Measurements from ENCODE around the gene ADGRG6.

Gene ADGRG6

DNA sequence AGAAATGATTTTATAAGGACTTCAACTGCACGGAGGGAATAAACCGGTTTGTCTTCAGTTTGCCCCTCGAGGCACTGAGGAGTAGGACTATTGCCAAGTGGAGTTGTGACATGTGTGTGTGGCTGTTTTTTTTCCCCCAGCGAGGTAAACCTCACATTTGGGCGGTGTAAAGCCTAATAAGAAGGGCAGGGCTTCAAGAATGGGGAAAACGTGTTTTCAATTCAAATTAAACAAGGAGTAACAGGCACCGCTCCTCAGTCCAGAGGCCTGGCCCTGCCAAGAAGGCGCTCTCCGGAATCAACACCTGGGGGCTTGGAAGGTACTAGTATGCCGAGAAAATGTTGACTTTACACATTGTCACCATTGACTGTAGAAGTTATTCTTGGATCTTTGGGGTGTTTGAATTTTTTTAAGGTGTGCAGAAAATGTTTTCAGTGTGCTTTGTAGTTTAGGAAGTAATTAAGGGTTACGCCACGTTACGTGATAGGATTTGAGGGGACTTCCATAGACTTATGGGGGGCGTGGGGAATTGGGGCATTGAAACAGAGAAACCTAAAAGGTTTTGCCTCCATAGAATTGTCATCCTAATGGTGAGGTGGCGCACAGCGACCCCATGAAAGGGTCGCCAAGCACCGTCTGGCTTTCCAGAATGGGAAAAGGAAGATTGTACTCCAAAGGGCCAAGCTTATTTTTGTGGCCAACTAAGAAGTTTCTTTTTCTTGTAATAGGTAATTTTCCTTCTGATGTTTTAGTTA lies 791 bp downstream of the ADGRG6 start:
- Histone ChIP-seq H3K9me2 (replicated peaks; ENCODE audit: low read depth, low read length) (no peaks in the 10 kb centered on the region), H3K9ac (ENCODE audit: low read depth, low read length, poor library complexity, severe bottlenecking) (no peak overlapping the region), H3F3A (ENCODE audit: low read depth) (no peaks in the 10 kb centered on the region), H3K79me2 (ENCODE audit: insufficient read depth, low read length) (no peaks in the 10 kb centered on the region), H3K4me1 (ENCODE audit: insufficient read depth, low read length, poor library complexity, severe bottlenecking) (no peaks in the 10 kb centered on the region), H3K36me3 (ENCODE audit: insufficient read depth, low read length) (no peaks in the 10 kb centered on the region), H3K4me3 (ENCODE audit: low read length, poor library complexity, severe bottlenecking) (no peak overlapping the region), H4K20me1 (ENCODE audit: insufficient read depth, low read length, poor library complexity, severe bottlenecking) (no peaks in the 10 kb centered on the region), H3K9me3 (ENCODE audit: insufficient read depth, low read depth, low read length) (no peaks in the 10 kb centered on the region), H2AFZ (ENCODE audit: low read length) (no peak overlapping the region), H3K4me2 (ENCODE audit: low read depth, low read length, poor library complexity, severe bottlenecking) (no peak overlapping the region), H3K27me3 (ENCODE audit: insufficient read depth, low read length, poor library complexity, severe bottlenecking) (no peaks in the 10 kb centered on the region)
- TF ChIP-seq EZH2phosphoT487 (IDR thresholded peaks at IDR 0.05; ENCODE audit: borderline replicate concordance) (no peak), CTCF (conservative IDR thresholded peaks at IDR 0.05; ENCODE audit: low read length) (no peak)

GRCh38 chr6:142303176-142303533 lies 1.3 kb downstream of the ADGRG6 start:
- Histone ChIP-seq H3K9me2 (replicated peaks; ENCODE audit: low read depth, low read length) (no peaks in the 10 kb centered on the region), H3K79me2 (ENCODE audit: insufficient read depth, low read length) (no peaks in the 10 kb centered on the region), H3K9me3 (ENCODE audit: insufficient read depth, low read depth, low read length) (no peaks in the 10 kb centered on the region), H3K9ac (ENCODE audit: low read depth, low read length, poor library complexity, severe bottlenecking) (no peak overlapping the region), H3K4me2 (ENCODE audit: low read depth, low read length, poor library complexity, severe bottlenecking) (no peak overlapping the region), H2AFZ (ENCODE audit: low read length) (no peak overlapping the region), H3K36me3 (ENCODE audit: insufficient read depth, low read length) (no peaks in the 10 kb centered on the region), H3K4me3 (ENCODE audit: low read length, poor library complexity, severe bottlenecking) (no peak overlapping the region), H3F3A (ENCODE audit: low read depth) (no peaks in the 10 kb centered on the region), H3K4me1 (ENCODE audit: insufficient read depth, low read length, poor library complexity, severe bottlenecking) (no peaks in the 10 kb centered on the region), H3K27me3 (ENCODE audit: insufficient read depth, low read length, poor library complexity, severe bottlenecking) (no peaks in the 10 kb centered on the region), H4K20me1 (ENCODE audit: insufficient read depth, low read length, poor library complexity, severe bottlenecking) (no peaks in the 10 kb centered on the region)
- TF ChIP-seq EZH2phosphoT487 (IDR thresholded peaks at IDR 0.05; ENCODE audit: borderline replicate concordance) (no peak), CTCF (conservative IDR thresholded peaks at IDR 0.05; ENCODE audit: low read length) (no peak)

GRCh38 chr6:142304241-142304640 lies 2.4 kb downstream of the ADGRG6 start:
- H3K79me2 ChIP-seq (ENCODE audit: insufficient read depth, low read length) = no peaks in the 10 kb centered on the region
- TF ChIP-seq CTCF (conservative IDR thresholded peaks at IDR 0.05; ENCODE audit: low read length) = no peak
- TF ChIP-seq EZH2phosphoT487 (IDR thresholded peaks at IDR 0.05; ENCODE audit: borderline replicate concordance) = no peak
- H3K4me1 ChIP-seq (ENCODE audit: insufficient read depth, low read length, poor library complexity, severe bottlenecking) = no peaks in the 10 kb centered on the region

More at GRCh38 chr6:142304241-142304640, 2.4 kb downstream of the ADGRG6 start:
- no peak overlapping the region for H3K9ac ChIP-seq (ENCODE audit: low read depth, low read length, poor library complexity, severe bottlenecking)
- no peak overlapping the region for H2AFZ ChIP-seq (ENCODE audit: low read length)
- no peaks in the 10 kb centered on the region for H3K9me2 ChIP-seq (replicated peaks; ENCODE audit: low read depth, low read length)
- no peak overlapping the region for H3K4me2 ChIP-seq (ENCODE audit: low read depth, low read length, poor library complexity, severe bottlenecking)
- H3K9me3 ChIP-seq (ENCODE audit: insufficient read depth, low read depth, low read length) = no peaks in the 10 kb centered on the region
- no peaks in the 10 kb centered on the region for H3F3A ChIP-seq (ENCODE audit: low read depth)
- no peaks in the 10 kb centered on the region for H3K27me3 ChIP-seq (ENCODE audit: insufficient read depth, low read length, poor library complexity, severe bottlenecking)
- H4K20me1 ChIP-seq (ENCODE audit: insufficient read depth, low read length, poor library complexity, severe bottlenecking) = no peaks in the 10 kb centered on the region
- no peaks in the 10 kb centered on the region for H3K36me3 ChIP-seq (ENCODE audit: insufficient read depth, low read length)
- H3K4me3 ChIP-seq (ENCODE audit: low read length, poor library complexity, severe bottlenecking) = no peak overlapping the region
